Measurements from ENCODE around the gene ANGPTL8.

- TF ChIP-seq CTCF (IDR thresholded peaks at IDR 0.05) (no peak), POLR2AphosphoS5 (IDR thresholded peaks at IDR 0.05) (no peak), POLR2A (IDR thresholded peaks at IDR 0.05) (no peak)
Observed at GRCh38 chr19:11233073-11233472, 6.3 kb upstream of the ANGPTL8 start.
